T-helper 2 cell treated with Interferon-gamma antibody and Interleukin-4, amounts not matched to agents 5 μg/mL and 100 μg/mL, for 36 hours (primary cell): ENCODE results near the gene RNF19B.
A peak's percentile ranks its signal among the peaks of the same experiment; 100 is the strongest.

Experiments used
- DNase-seq: peaks from one replicate; pipeline ENCODE4 v3.0.0; 2021; ENCODE audit warnings: low spot score
- H3K27ac Mint-ChIP-seq: one replicate; pipeline ENCODE4 v1.8.0; 2021; ENCODE audit warnings: mild to moderate bottlenecking, mixed read lengths
- H3K27me3 Mint-ChIP-seq: one replicate; pipeline ENCODE4 v1.8.0; 2021; ENCODE audit warnings: low read depth, mixed read lengths
- H3K36me3 Mint-ChIP-seq: one replicate; pipeline ENCODE4 v1.8.0; 2021; ENCODE audit warnings: low read depth, mixed read lengths
- H3K4me1 Mint-ChIP-seq: one replicate; pipeline ENCODE4 v1.8.0; 2021; ENCODE audit warnings: low read depth, mixed read lengths
- H3K4me3 Mint-ChIP-seq: one replicate; pipeline ENCODE4 v1.8.0; 2022; ENCODE audit warnings: mild to moderate bottlenecking, moderate library complexity, mixed read lengths
- H3K9me3 Mint-ChIP-seq: one replicate; pipeline ENCODE4 v1.8.0; 2021; ENCODE audit warnings: mixed read lengths

The RNF19B gene

GRCh38 chr1:32893198-32894018 is 71.2 kb downstream of the RNF19B start:
- Mint-ChIP-seq H3K4me3 (peak overlapping the region; percentile 34), H3K27ac (no peak overlapping the region), H3K9me3 (no peaks in the 10 kb centered on the region), H3K27me3 (peaks cover 64% of the 10 kb centered on the region), H3K36me3 (no peaks in the 10 kb centered on the region), H3K4me1 (peaks cover 3% of the 10 kb centered on the region)
- no peak for DNase-seq

GRCh38 chr1:32892368-32893197 is 72.0 kb downstream of the RNF19B start:
- Mint-ChIP-seq H3K4me1 (peaks cover 3% of the 10 kb centered on the region), H3K9me3 (no peaks in the 10 kb centered on the region), H3K36me3 (no peaks in the 10 kb centered on the region), H3K27ac (no peak overlapping the region), H3K4me3 (peak overlapping the region; percentile 35), H3K27me3 (peaks cover 61% of the 10 kb centered on the region)
- peak; percentile 32 for DNase-seq

GRCh38 chr1:32891630-32892029 is 73.0 kb downstream of the RNF19B start:
- H3K4me3 Mint-ChIP-seq = peak overlapping the region; percentile 35
- no peak for DNase-seq
- H3K27ac Mint-ChIP-seq = no peak overlapping the region
- H3K9me3 Mint-ChIP-seq = no peaks in the 10 kb centered on the region
- H3K4me1 Mint-ChIP-seq = peaks cover 3% of the 10 kb centered on the region
- H3K36me3 Mint-ChIP-seq = no peaks in the 10 kb centered on the region
- H3K27me3 Mint-ChIP-seq = peaks cover 63% of the 10 kb centered on the region

- no peaks in the 10 kb centered on the region for H3K9me3 Mint-ChIP-seq
- no peak overlapping the region for H3K4me3 Mint-ChIP-seq
- no peak overlapping the region for H3K27ac Mint-ChIP-seq
- peaks cover 3% of the 10 kb centered on the region for H3K4me1 Mint-ChIP-seq
- peaks cover 60% of the 10 kb centered on the region for H3K27me3 Mint-ChIP-seq
- no peaks in the 10 kb centered on the region for H3K36me3 Mint-ChIP-seq
- DNase-seq = no peak
Measured at GRCh38 chr1:32891241-32891570, 73.4 kb downstream of the RNF19B start.

- no peak for DNase-seq
- Mint-ChIP-seq H3K27me3 (peaks cover 59% of the 10 kb centered on the region), H3K36me3 (no peaks in the 10 kb centered on the region), H3K9me3 (no peaks in the 10 kb centered on the region), H3K27ac (no peak overlapping the region), H3K4me3 (no peak overlapping the region), H3K4me1 (peaks cover 3% of the 10 kb centered on the region)
Measured at GRCh38 chr1:32890516-32891240, 73.9 kb downstream of the RNF19B start.

- DNase-seq = no peak
Measured at GRCh38 chr1:32889731-32890278, 74.8 kb downstream of the RNF19B start.

GRCh38 chr1:32888677-32889420 is 75.8 kb downstream of the RNF19B start:
- no peak overlapping the region for H3K27ac Mint-ChIP-seq
- H3K4me3 Mint-ChIP-seq = no peak overlapping the region
- H3K4me1 Mint-ChIP-seq = peaks cover 5% of the 10 kb centered on the region
- H3K9me3 Mint-ChIP-seq = no peaks in the 10 kb centered on the region
- H3K36me3 Mint-ChIP-seq = no peaks in the 10 kb centered on the region
- no peak for DNase-seq
- H3K27me3 Mint-ChIP-seq = peaks cover 72% of the 10 kb centered on the region

More at GRCh38 chr1:32889731-32890278, 74.8 kb downstream of the RNF19B start:
- Mint-ChIP-seq H3K9me3 (no peaks in the 10 kb centered on the region), H3K36me3 (no peaks in the 10 kb centered on the region), H3K27me3 (peaks cover 68% of the 10 kb centered on the region), H3K4me1 (peaks cover 5% of the 10 kb centered on the region), H3K4me3 (no peak overlapping the region), H3K27ac (no peak overlapping the region)

DNA sequence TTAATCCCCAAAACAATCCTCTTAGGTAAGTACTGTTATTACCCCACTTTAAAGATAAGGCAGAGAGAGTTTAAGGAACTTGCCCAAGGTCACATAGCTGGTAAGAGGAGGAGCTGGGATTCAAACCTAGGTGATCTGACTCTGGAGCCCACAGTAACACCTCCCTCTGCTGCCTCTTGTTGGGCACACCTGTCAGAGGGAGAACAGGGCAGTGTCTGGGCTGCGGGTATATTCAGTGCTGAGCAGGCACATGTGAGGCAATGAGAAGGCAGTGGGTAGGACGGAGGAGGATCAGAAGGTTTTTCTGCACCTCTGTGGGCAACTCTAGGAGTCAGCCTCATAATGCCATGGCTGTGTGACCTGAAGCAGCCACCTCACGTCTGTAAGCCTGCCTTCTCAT is 76.5 kb downstream of the RNF19B start:
- H3K4me1 Mint-ChIP-seq = peaks cover 5% of the 10 kb centered on the region
- no peak overlapping the region for H3K4me3 Mint-ChIP-seq
- H3K9me3 Mint-ChIP-seq = no peaks in the 10 kb centered on the region
- no peaks in the 10 kb centered on the region for H3K36me3 Mint-ChIP-seq
- peaks cover 74% of the 10 kb centered on the region for H3K27me3 Mint-ChIP-seq
- DNase-seq = no peak
- no peak overlapping the region for H3K27ac Mint-ChIP-seq

DNA sequence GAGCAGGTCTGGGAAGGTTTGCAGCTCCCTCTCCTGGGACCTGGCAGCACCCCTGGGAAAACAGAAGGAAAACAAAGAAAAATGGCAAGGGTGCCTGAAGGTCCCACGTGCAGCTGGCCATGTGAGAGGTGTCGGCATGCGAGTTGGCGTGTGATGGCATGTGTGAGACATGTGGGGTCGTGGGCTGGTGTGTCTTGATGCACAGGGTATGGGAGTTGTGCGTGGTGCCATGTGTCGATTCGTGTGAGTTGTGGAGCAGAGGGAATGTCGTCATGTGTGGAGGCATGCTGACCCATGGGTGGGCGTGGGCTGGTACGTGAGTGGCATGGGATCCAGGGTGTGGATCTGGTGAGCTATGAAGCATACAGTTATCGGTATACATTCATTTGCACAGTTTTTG is 77.0 kb downstream of the RNF19B start:
- Mint-ChIP-seq H3K4me1 (peaks cover 5% of the 10 kb centered on the region), H3K36me3 (no peaks in the 10 kb centered on the region), H3K9me3 (no peaks in the 10 kb centered on the region), H3K4me3 (no peak overlapping the region), H3K27me3 (peaks cover 73% of the 10 kb centered on the region), H3K27ac (no peak overlapping the region)
- DNase-seq = no peak

DNA sequence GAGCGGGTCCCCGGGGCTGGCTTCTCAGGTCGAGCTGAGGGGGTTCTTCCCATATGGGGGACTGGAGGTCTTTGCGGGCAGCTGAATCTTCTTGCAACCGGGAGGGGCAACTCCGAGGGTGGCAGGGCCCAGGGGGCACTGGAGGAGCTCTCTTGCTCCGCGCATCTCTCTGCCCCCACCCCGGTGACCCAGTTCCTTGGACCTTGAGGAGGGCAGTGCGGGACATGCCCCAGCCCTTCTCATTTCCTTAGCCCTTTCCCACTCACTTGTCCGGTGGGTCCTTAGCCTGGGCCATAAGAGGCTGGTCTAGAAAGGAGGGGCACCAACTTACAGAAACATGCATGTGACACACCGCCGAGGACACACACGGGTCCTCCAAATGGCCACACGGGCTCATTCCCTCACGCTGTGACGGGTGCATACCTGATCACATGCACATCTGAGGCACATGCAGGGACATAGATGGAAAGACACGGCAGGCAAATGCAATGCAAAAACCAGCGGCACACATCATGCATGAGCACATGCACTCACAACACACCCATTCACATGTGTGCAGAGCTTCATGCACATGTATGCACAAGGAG is 77.7 kb downstream of the RNF19B start:
- H3K27ac Mint-ChIP-seq = no peak overlapping the region
- peaks cover 66% of the 10 kb centered on the region for H3K27me3 Mint-ChIP-seq
- no peaks in the 10 kb centered on the region for H3K9me3 Mint-ChIP-seq
- no peak for DNase-seq
- H3K4me1 Mint-ChIP-seq = peaks cover 2% of the 10 kb centered on the region
- no peaks in the 10 kb centered on the region for H3K36me3 Mint-ChIP-seq
- no peak overlapping the region for H3K4me3 Mint-ChIP-seq
